Measurements from ENCODE around the gene HTR3C. TPM values are rescaled to one million over a fixed set of nuclear protein-coding genes. Genes with fewer than 3 reads are reported as not detected.

HTR3C gene
- total RNA-seq, 1 experiment from 2014 or later, result not detected

- POLR2A ChIA-PET, result no interaction called here
- Histone ChIP-seq H2AFZ (ENCODE audit: low read depth, low read length, poor library complexity, severe bottlenecking) (no peak overlapping the region), H3K4me1 (ENCODE audit: control insufficient read depth in 1 of 2, insufficient read depth in 2 of 2, low read length in 2 of 2) (peaks cover 4 to 13% of the 10 kb centered on the region in 2 experiments; a peak in 3 of 4 replicates), H3K79me2 (ENCODE audit: insufficient read depth, low read length) (no peaks in the 10 kb centered on the region; the same call in 1 of the 2 replicates), H3K27ac (ENCODE audit: low read depth, low read length) (no peak overlapping the region), H3K9me2 (ENCODE audit: insufficient read depth) (no peaks in the 10 kb centered on the region), H3K4me2 (ENCODE audit: low read length) (no peak overlapping the region), H3K9me3 (ENCODE audit: control insufficient read depth in 1 of 2, insufficient read depth in 1 of 2, low read depth in 1 of 2, low read length in 2 of 2) (no peaks in the 10 kb centered on the region), H4K20me1 (ENCODE audit: insufficient read depth) (no peaks in the 10 kb centered on the region), H3K36me3 (ENCODE audit: control insufficient read depth in 1 of 2, insufficient read depth in 2 of 2, low read length in 2 of 2) (no peaks in the 10 kb centered on the region), H3K27me3 (ENCODE audit: insufficient read depth, low read length) (no peaks in the 10 kb centered on the region), H3K4me3 (replicated peaks in 1 of 2; ENCODE audit: low read depth in 1 of 2, low read length in 2 of 2) (no peak overlapping the region), H3K9ac (ENCODE audit: low read length) (no peak overlapping the region)
- no peak for TF ChIP-seq CEBPB (IDR thresholded peaks at IDR 0.05; ENCODE audit: low read depth)
- TF ChIP-seq TCF7L2 (IDR thresholded peaks at IDR 0.05; ENCODE audit: borderline replicate concordance, extremely low read depth, insufficient read depth, insufficient read length), result no peak
- no peak for TF ChIP-seq EGR1 (IDR thresholded peaks at IDR 0.05; ENCODE audit: low read depth)
- no peak for TF ChIP-seq SRF (IDR thresholded peaks at IDR 0.05; ENCODE audit: low read depth)
- no peak for TF ChIP-seq ELF1 (IDR thresholded peaks at IDR 0.05; ENCODE audit: borderline replicate concordance, low read depth)
- TF ChIP-seq JUND (IDR thresholded peaks at IDR 0.05), result no peak
- TF ChIP-seq SIN3A (IDR thresholded peaks at IDR 0.05; ENCODE audit: low read depth), result no peak
- TF ChIP-seq POLR2A (IDR thresholded peaks at IDR 0.05; ENCODE audit: borderline replicate concordance, extremely low read depth, insufficient read depth, insufficient read length), result no peak
- TF ChIP-seq CTCF (IDR thresholded peaks at IDR 0.05 in 2 of 3, conservative IDR thresholded peaks at IDR 0.05 in 1 of 3; ENCODE audit: borderline replicate concordance in 1 of 3, insufficient read depth in 1 of 3, low read depth in 2 of 3, low read length in 2 of 3), result no peak
- no peak for TF ChIP-seq SP1 (IDR thresholded peaks at IDR 0.05; ENCODE audit: low read depth)
- no peak for TF ChIP-seq MAX (IDR thresholded peaks at IDR 0.05)
- RAD21 ChIA-PET (ENCODE audit: low non-redundant PET in 1 of 2, low total read pairs in 2 of 2, uncharacterized antibody in 2 of 2, unreplicated experiment in 2 of 2), result no interaction called here
- intact Hi-C loops (cut with micrococcal nuclease), result loop anchor here (10.0 kb wide), 1 partner anchor 269 kb away; no protein-coding TSS in a partner anchor
- DNase-seq (ENCODE audit: low read depth, low spot score) (no peak), ATAC-seq (no peak)
- CTCF ChIA-PET, result interaction anchor here (1.0 to 2.0 kb wide), 4 partner anchors 10 to 274 kb away, joined by 3 to 5 read pairs (median 4); no protein-coding TSS in a partner anchor
- no TSS peak for BruUV-seq (replicated peaks)
These were observed 37.3 kb upstream of the HTR3C start for GRCh38 chr3:184015381-184016019.
